Measurements from ENCODE around the gene HOXA11. TPM values are rescaled to one million over a fixed set of nuclear protein-coding genes. Genes with fewer than 3 reads are reported as not detected.

The HOXA11 gene
- total RNA-seq (not detected), polyA plus RNA-seq (not detected)

GRCh38 chr7:27185013-27185853, at the start of gene HOXA11:
TSS of gene HOXA11 (minus strand) at chr7:27185232. CDS start at chr7:27185144, 88 bp downstream.
- Histone ChIP-seq H3K9me3 (ENCODE audit: control insufficient read depth in 1 of 2, low read length in 2 of 2) (no peaks in the 10 kb centered on the region), H3K4me1 (ENCODE audit: insufficient read depth, low read length) (peaks cover 59% of the 10 kb centered on the region), H3K27me3 (ENCODE audit: insufficient read depth, low read length) (peaks cover 80% of the 10 kb centered on the region), H3K4me3 (ENCODE audit: low read length in 2 of 2) (peak within 1 kb of the TSS in 1 of 2 donors; percentile 39), H3K36me3 (ENCODE audit: insufficient read depth, low read length) (no peaks in the 10 kb centered on the region), H3K27ac (ENCODE audit: low read depth, low read length) (no peak within 1 kb of the TSS)
- Mint-ChIP-seq H3K9me3 (peaks cover 0 to 11% (median 1%) of the 10 kb centered on the region in 8 donors), H3K27me3 (peaks cover 65 to 74% of the 10 kb centered on the region in 2 donors), H3K4me1 (peaks cover 29 to 63% (median 44%) of the 10 kb centered on the region in 4 donors), H3K4me3 (peak within 1 kb of the TSS; percentile 67 to 88 (median 77)), H3K36me3 (peaks cover 0 to 1% of the 10 kb centered on the region in 2 donors), H3K27ac (peak within 1 kb of the TSS in 6 of 7 donors; percentile 64 to 89 (median 68))
- DNase-seq = no peak
- ChIA-PET POLR2A (ENCODE audit: partially characterized antibody) (interaction anchor here (0.9 to 3.1 kb wide), 5 partner anchors 10 to 17 kb away, joined by 3 to 9 read pairs (median 3); no protein-coding TSS in a partner anchor), CTCF (ENCODE audit: partially characterized antibody) (interaction anchor here (0.5 to 1.6 kb wide), 4 partner anchors 9 to 577 kb away, joined by 3 to 8 read pairs (median 4); no protein-coding TSS in a partner anchor)
- intact Hi-C loops (cut with micrococcal nuclease) = no loop called here

- no peak for DNase-seq
- Mint-ChIP-seq H3K36me3 (no peaks in the 10 kb centered on the region), H3K4me1 (peaks cover 0 to 2% (median 0%) of the 10 kb centered on the region in 4 donors), H3K27me3 (peaks cover 21 to 48% of the 10 kb centered on the region in 2 donors), H3K9me3 (peaks cover 0 to 3% (median 0%) of the 10 kb centered on the region in 8 donors), H3K27ac (no peak overlapping the region), H3K4me3 (no peak overlapping the region)
- H3K9me3 ChIP-seq (ENCODE audit: control insufficient read depth in 1 of 2, low read length in 2 of 2) = no peaks in the 10 kb centered on the region
- CTCF ChIA-PET (ENCODE audit: partially characterized antibody) = no interaction called here
- POLR2A ChIA-PET (ENCODE audit: partially characterized antibody) = no interaction called here
- H3K36me3 ChIP-seq (ENCODE audit: insufficient read depth, low read length) = no peaks in the 10 kb centered on the region
- no peak overlapping the region for H3K4me3 ChIP-seq (ENCODE audit: low read length in 2 of 2)
- no peaks in the 10 kb centered on the region for H3K4me1 ChIP-seq (ENCODE audit: insufficient read depth, low read length)
- intact Hi-C loops (cut with micrococcal nuclease) = no loop called here
- no peaks in the 10 kb centered on the region for H3K27me3 ChIP-seq (ENCODE audit: insufficient read depth, low read length)
- no peak overlapping the region for H3K27ac ChIP-seq (ENCODE audit: low read depth, low read length)
These were observed 44.4 kb upstream of the HOXA11 start for GRCh38 chr7:27229448-27229847.

GRCh38 chr7:27224983-27225934, 40.2 kb upstream of the HOXA11 start:
- Mint-ChIP-seq H3K27me3 (peaks cover 43 to 67% of the 10 kb centered on the region in 2 donors), H3K36me3 (no peaks in the 10 kb centered on the region), H3K9me3 (no peaks in the 10 kb centered on the region), H3K4me1 (peaks cover 0 to 2% (median 0%) of the 10 kb centered on the region in 4 donors), H3K4me3 (peak overlapping the region in 1 of 8 donors; percentile 58), H3K27ac (no peak overlapping the region)
- H3K4me3 ChIP-seq (ENCODE audit: low read length in 2 of 2) = no peak overlapping the region
- intact Hi-C loops (cut with micrococcal nuclease) = no loop called here
- ChIA-PET CTCF (ENCODE audit: partially characterized antibody) (no interaction called here), POLR2A (ENCODE audit: partially characterized antibody) (no interaction called here)
- H3K4me1 ChIP-seq (ENCODE audit: insufficient read depth, low read length) = no peaks in the 10 kb centered on the region
- no peaks in the 10 kb centered on the region for H3K9me3 ChIP-seq (ENCODE audit: control insufficient read depth in 1 of 2, low read length in 2 of 2)
- no peak for DNase-seq
- no peak overlapping the region for H3K27ac ChIP-seq (ENCODE audit: low read depth, low read length)
- peaks cover 9% of the 10 kb centered on the region for H3K27me3 ChIP-seq (ENCODE audit: insufficient read depth, low read length)
- H3K36me3 ChIP-seq (ENCODE audit: insufficient read depth, low read length) = no peaks in the 10 kb centered on the region

GRCh38 chr7:27223941-27224575, 39.0 kb upstream of the HOXA11 start:
- CTCF ChIA-PET (ENCODE audit: partially characterized antibody) = no interaction called here
- no peaks in the 10 kb centered on the region for H3K36me3 Mint-ChIP-seq
- Histone ChIP-seq H3K27me3 (ENCODE audit: insufficient read depth, low read length) (peaks cover 18% of the 10 kb centered on the region), H3K4me3 (ENCODE audit: low read length in 2 of 2) (no peak overlapping the region), H3K9me3 (ENCODE audit: control insufficient read depth in 1 of 2, low read length in 2 of 2) (no peaks in the 10 kb centered on the region), H3K27ac (ENCODE audit: low read depth, low read length) (no peak overlapping the region), H3K36me3 (ENCODE audit: insufficient read depth, low read length) (no peaks in the 10 kb centered on the region), H3K4me1 (ENCODE audit: insufficient read depth, low read length) (no peaks in the 10 kb centered on the region)
- no peak for DNase-seq
- no peak overlapping the region for H3K4me3 Mint-ChIP-seq
- peaks cover 50 to 69% of the 10 kb centered on the region in 2 donors for H3K27me3 Mint-ChIP-seq
- no peaks in the 10 kb centered on the region for H3K9me3 Mint-ChIP-seq
- intact Hi-C loops (cut with micrococcal nuclease) = no loop called here
- no peak overlapping the region for H3K27ac Mint-ChIP-seq
- POLR2A ChIA-PET (ENCODE audit: partially characterized antibody) = no interaction called here
- peaks cover 2 to 8% (median 7%) of the 10 kb centered on the region in 4 donors for H3K4me1 Mint-ChIP-seq

GRCh38 chr7:27221201-27221797, 36.3 kb upstream of the HOXA11 start:
- POLR2A ChIA-PET (ENCODE audit: partially characterized antibody) = no interaction called here
- H3K4me3 Mint-ChIP-seq = no peak overlapping the region
- peaks cover 53 to 70% of the 10 kb centered on the region in 2 donors for H3K27me3 Mint-ChIP-seq
- H3K27ac Mint-ChIP-seq = no peak overlapping the region
- H3K4me1 Mint-ChIP-seq = peaks cover 2 to 8% (median 7%) of the 10 kb centered on the region in 4 donors
- Histone ChIP-seq H3K27ac (ENCODE audit: low read depth, low read length) (no peak overlapping the region), H3K27me3 (ENCODE audit: insufficient read depth, low read length) (peaks cover 18% of the 10 kb centered on the region), H3K4me1 (ENCODE audit: insufficient read depth, low read length) (no peaks in the 10 kb centered on the region), H3K9me3 (ENCODE audit: control insufficient read depth in 1 of 2, low read length in 2 of 2) (no peaks in the 10 kb centered on the region), H3K4me3 (ENCODE audit: low read length in 2 of 2) (no peak overlapping the region), H3K36me3 (ENCODE audit: insufficient read depth, low read length) (no peaks in the 10 kb centered on the region)
- H3K9me3 Mint-ChIP-seq = no peaks in the 10 kb centered on the region
- intact Hi-C loops (cut with micrococcal nuclease) = no loop called here
- CTCF ChIA-PET (ENCODE audit: partially characterized antibody) = no interaction called here
- H3K36me3 Mint-ChIP-seq = no peaks in the 10 kb centered on the region
- no peak for DNase-seq

GRCh38 chr7:27220440-27220955, 35.5 kb upstream of the HOXA11 start:
- POLR2A ChIA-PET (ENCODE audit: partially characterized antibody) = no interaction called here
- peak overlapping the region in 2 of 8 donors; percentile 29 to 35 for H3K4me3 Mint-ChIP-seq
- no peaks in the 10 kb centered on the region for H3K36me3 Mint-ChIP-seq
- no peak overlapping the region for H3K27ac Mint-ChIP-seq
- no peak overlapping the region for H3K4me3 ChIP-seq (ENCODE audit: low read length in 2 of 2)
- H3K9me3 ChIP-seq (ENCODE audit: control insufficient read depth in 1 of 2, low read length in 2 of 2) = no peaks in the 10 kb centered on the region
- peaks cover 2 to 8% (median 7%) of the 10 kb centered on the region in 4 donors for H3K4me1 Mint-ChIP-seq
- no peaks in the 10 kb centered on the region for H3K4me1 ChIP-seq (ENCODE audit: insufficient read depth, low read length)
- intact Hi-C loops (cut with micrococcal nuclease) = no loop called here
- no peaks in the 10 kb centered on the region for H3K9me3 Mint-ChIP-seq
- peaks cover 18% of the 10 kb centered on the region for H3K27me3 ChIP-seq (ENCODE audit: insufficient read depth, low read length)
- CTCF ChIA-PET (ENCODE audit: partially characterized antibody) = no interaction called here
- no peaks in the 10 kb centered on the region for H3K36me3 ChIP-seq (ENCODE audit: insufficient read depth, low read length)
- no peak overlapping the region for H3K27ac ChIP-seq (ENCODE audit: low read depth, low read length)
- no peak for DNase-seq
- peaks cover 55 to 75% of the 10 kb centered on the region in 2 donors for H3K27me3 Mint-ChIP-seq

Measured in CD4-positive, alpha-beta memory T cell (primary cell).